GM23248 (cell line): ENCODE measurements around the gene SMAD5. TPM values are rescaled to one million over a fixed set of nuclear protein-coding genes. Genes with fewer than 3 reads are reported as not detected.

Experiments
- DNase-seq: peaks from one replicate; pipeline ENCODE4 v3.0.0-alpha.2; 2015
- H2AFZ ChIP-seq: fragments of 200-600 bp; sonication (generic); 2 replicates; pipeline ENCODE4 v1.6.1; 2016; ENCODE audit warnings: antibody characterized with exemption
- H3F3A ChIP-seq: fragments of 200-600 bp; sonication (generic); 2 replicates; pipeline ENCODE4 v1.6.1; 2016; ENCODE audit warnings: mild to moderate bottlenecking, antibody characterized with exemption, mixed run types; ENCODE audit not compliant: insufficient read depth
- H3K27ac ChIP-seq: fragments of 200-600 bp; sonication (generic); 2 replicates; pipeline ENCODE4 v1.5.1; 2016; ENCODE audit warnings: mild to moderate bottlenecking
- H3K27me3 ChIP-seq: fragments of 200-600 bp; sonication (generic); replicated peaks from 2 replicates; pipeline ENCODE4 v1.6.1; 2016; ENCODE audit warnings: mild to moderate bottlenecking; ENCODE audit not compliant: insufficient read depth
- H3K36me3 ChIP-seq: fragments of 200-600 bp; sonication (generic); 2 replicates; pipeline ENCODE4 v1.6.1; 2016; ENCODE audit warnings: low read depth, mild to moderate bottlenecking
- H3K4me1 ChIP-seq: fragments of 200-600 bp; sonication (generic); 2 replicates; pipeline ENCODE4 v1.6.1; 2016; ENCODE audit warnings: mild to moderate bottlenecking; ENCODE audit not compliant: insufficient read depth
- H3K4me2 ChIP-seq: fragments of 200-600 bp; sonication (generic); one replicate; pipeline ENCODE4 v1.6.1; 2016; ENCODE audit warnings: mild to moderate bottlenecking; ENCODE audit not compliant: unreplicated experiment
- H3K4me3 ChIP-seq: fragments of 200-600 bp; sonication (generic); 2 replicates; pipeline ENCODE4 v1.5.1; 2016; ENCODE audit warnings: mild to moderate bottlenecking
- H3K79me2 ChIP-seq: fragments of 200-600 bp; sonication (generic); 2 replicates; pipeline ENCODE4 v1.6.1; 2016; ENCODE audit warnings: mild to moderate bottlenecking; ENCODE audit not compliant: insufficient read depth
- H3K9ac ChIP-seq: fragments of 200-600 bp; sonication (generic); 2 replicates; pipeline ENCODE4 v1.6.1; 2016; ENCODE audit warnings: mild to moderate bottlenecking
- H3K9me2 ChIP-seq: fragments of 200-600 bp; sonication (generic); 2 replicates; pipeline ENCODE4 v1.6.1; 2016; ENCODE audit warnings: mixed run types, mild to moderate bottlenecking, moderate library complexity; ENCODE audit not compliant: insufficient read depth
- H3K9me3 ChIP-seq: fragments of 200-600 bp; sonication (generic); one replicate; pipeline ENCODE4 v1.6.1; 2017; ENCODE audit warnings: low read depth
- H4K20me1 ChIP-seq: fragments of 200-600 bp; sonication (generic); 2 replicates; pipeline ENCODE4 v1.6.0; 2016; ENCODE audit not compliant: insufficient read depth
- EZH2 ChIP-seq: fragments of 200-600 bp; sonication (generic); IDR thresholded peaks from 2 replicates; pipeline ENCODE4 v1.6.1; 2018; ENCODE audit warnings: antibody characterized with exemption, mild to moderate bottlenecking; ENCODE audit not compliant: insufficient read depth, poor library complexity, severe bottlenecking
- EZH2phosphoT487 ChIP-seq: fragments of 200-600 bp; sonication (generic); IDR thresholded peaks from 2 replicates; pipeline ENCODE4 v1.6.1; 2018; ENCODE audit warnings: antibody characterized with exemption, moderate library complexity, mild to moderate bottlenecking, low read depth; ENCODE audit not compliant: insufficient read depth
- WGBS, 2 experiments: methylation state at CpG; one replicate each; pipeline ENCODE4 v1.1.6; 2015 to 2017; ENCODE audit warnings: low lambda C conversion rate in 2 of 2, low coverage in 1 of 2; ENCODE audit errors: missing lambda C conversion rate in 2 of 2; 5-methylcytosine and 5-hydroxymethylcytosine counted together
- in situ Hi-C: fragments of 300-500 bp; cut with MboI; formaldehyde crosslinking; loops from 2 replicates; pipeline ENCODE4 v1.15.0; 2020
- polyA plus RNA-seq: library from polyadenylated mRNA; unstranded; fragments of >200 nt; fragmentation: Nextera tagmentation; extraction: Ambion mirVana; gene quantifications from 2 replicates; pipeline ENCODE4 v1.2.1, GENCODE V29; 2016
- total RNA-seq: library from RNA; depleted of rRNA; stranded (reverse); fragments of >200 nt; shearing (Covaris generic); gene quantifications from 2 replicates; pipeline ENCODE4 v1.2.3, GENCODE V29; 2014

The SMAD5 gene
- total and polyA plus RNA-seq, 2 experiments from 2014 or later, result 50.0 to 53.1 TPM

DNA sequence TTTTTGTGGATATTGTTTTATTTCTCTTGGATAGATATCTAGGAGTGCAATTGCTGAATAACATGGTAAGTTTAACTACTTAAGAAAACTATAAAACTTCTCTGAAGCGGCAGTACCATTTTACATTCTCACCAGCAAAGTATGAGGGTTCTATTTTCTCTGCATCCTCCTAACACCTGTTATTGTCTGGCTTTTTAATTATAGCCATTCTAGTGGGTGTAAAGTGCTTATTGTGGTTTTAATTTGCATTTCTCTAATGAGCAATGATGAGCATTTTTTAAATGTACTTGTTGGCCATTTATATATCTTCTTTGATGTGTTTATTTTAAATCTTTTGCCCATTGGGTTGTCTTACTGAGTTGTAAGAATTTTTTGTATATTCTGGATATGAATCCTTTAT lies 31.6 kb downstream of the SMAD5 start:
- in situ Hi-C loops, result no loop called here
- H3K27ac ChIP-seq, result no peak overlapping the region
- H3K4me2 ChIP-seq, result no peak overlapping the region
- no peaks in the 10 kb centered on the region for H3K9me2 ChIP-seq
- H3K79me2 ChIP-seq, result peaks cover 94% of the 10 kb centered on the region
- H3K36me3 ChIP-seq, result peaks cover 45% of the 10 kb centered on the region
- no peaks in the 10 kb centered on the region for H3K9me3 ChIP-seq
- TF ChIP-seq EZH2 (no peak), EZH2phosphoT487 (no peak)
- H3K4me3 ChIP-seq, result no peak overlapping the region
- H3K4me1 ChIP-seq, result peaks cover 8% of the 10 kb centered on the region
- H4K20me1 ChIP-seq, result peaks cover 5% of the 10 kb centered on the region; the same call in 1 of the 2 replicates
- no peak overlapping the region for H2AFZ ChIP-seq
- no peak for DNase-seq
- H3K27me3 ChIP-seq, result no peaks in the 10 kb centered on the region
- H3F3A ChIP-seq, result peaks cover 18% of the 10 kb centered on the region; the same call in 1 of the 2 replicates
- WGBS, 2 experiments, result 98 to 100% methylated on average over 1 of the region's 1 CpG
- H3K9ac ChIP-seq, result no peak overlapping the region

DNA sequence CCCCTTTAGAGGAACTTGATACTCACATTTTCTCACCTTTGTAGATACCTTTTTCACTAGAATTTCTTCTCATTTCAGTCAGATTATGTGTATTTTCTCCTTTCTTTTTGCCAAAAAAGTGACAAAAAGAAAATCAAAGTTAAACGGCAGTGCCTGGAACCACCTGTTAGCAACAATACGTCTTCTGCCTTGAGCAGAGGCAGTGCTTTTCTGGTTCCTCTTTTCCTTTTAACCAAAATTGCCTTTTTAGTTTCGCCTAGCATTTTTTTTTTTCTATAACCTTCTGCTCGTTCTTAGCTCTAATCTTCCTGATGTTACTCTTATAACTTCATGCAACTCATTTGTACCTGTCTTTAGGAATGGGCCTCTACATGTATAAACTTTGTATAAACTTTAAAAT lies 34.3 kb downstream of the SMAD5 start:
- H3K36me3 ChIP-seq, result peaks cover 38% of the 10 kb centered on the region
- H3K9ac ChIP-seq, result no peak overlapping the region
- no peaks in the 10 kb centered on the region for H3K9me2 ChIP-seq
- no peaks in the 10 kb centered on the region for H3F3A ChIP-seq
- no peak overlapping the region for H3K4me2 ChIP-seq
- no peak overlapping the region for H3K4me3 ChIP-seq
- no peaks in the 10 kb centered on the region for H3K9me3 ChIP-seq
- no peaks in the 10 kb centered on the region for H3K27me3 ChIP-seq
- TF ChIP-seq EZH2, result no peak
- no peak for TF ChIP-seq EZH2phosphoT487
- DNase-seq, result no peak
- no peak overlapping the region for H3K27ac ChIP-seq
- H3K79me2 ChIP-seq, result peaks cover 94% of the 10 kb centered on the region
- H4K20me1 ChIP-seq, result no peaks in the 10 kb centered on the region
- no peaks in the 10 kb centered on the region for H3K4me1 ChIP-seq
- whole genome bisulfite sequencing, 2 experiments, result 93 to 95% methylated on average over 4 of the region's 4 CpGs
- H2AFZ ChIP-seq, result no peak overlapping the region
- in situ Hi-C loops, result no loop called here

DNA sequence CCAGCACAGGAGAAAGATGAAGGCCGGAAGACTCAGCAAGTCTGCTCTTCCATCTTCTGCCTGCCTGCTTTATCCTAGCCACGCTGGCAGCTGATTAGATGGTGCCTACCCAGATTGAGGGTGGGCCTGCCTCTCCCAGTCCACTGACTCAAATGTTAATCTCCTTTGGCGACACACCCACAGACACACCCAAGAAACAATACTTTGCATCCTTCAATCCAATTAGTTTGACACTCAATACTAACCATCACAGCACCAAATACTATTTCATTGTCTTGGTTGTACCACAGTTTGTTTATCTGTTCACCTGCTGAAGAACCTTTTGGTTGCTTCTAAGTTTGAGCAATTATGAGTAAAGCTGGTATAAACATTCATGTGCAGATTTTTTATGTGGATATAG lies 36.6 kb downstream of the SMAD5 start:
- WGBS, 2 experiments, result 93 to 99% methylated on average over 3 of the region's 3 CpGs
- Histone ChIP-seq H3K9me2 (no peaks in the 10 kb centered on the region), H3K4me3 (no peak overlapping the region), H3K4me2 (no peak overlapping the region), H3K79me2 (peaks cover 83% of the 10 kb centered on the region), H3K27ac (no peak overlapping the region), H3K36me3 (peaks cover 32% of the 10 kb centered on the region), H4K20me1 (no peaks in the 10 kb centered on the region), H3K9ac (no peak overlapping the region), H3K9me3 (no peaks in the 10 kb centered on the region), H3K27me3 (no peaks in the 10 kb centered on the region), H3K4me1 (no peaks in the 10 kb centered on the region), H3F3A (no peaks in the 10 kb centered on the region; the same call in 1 of the 2 replicates), H2AFZ (no peak overlapping the region)
- TF ChIP-seq EZH2phosphoT487 (no peak), EZH2 (no peak)
- in situ Hi-C loops, result no loop called here
- no peak for DNase-seq

DNA sequence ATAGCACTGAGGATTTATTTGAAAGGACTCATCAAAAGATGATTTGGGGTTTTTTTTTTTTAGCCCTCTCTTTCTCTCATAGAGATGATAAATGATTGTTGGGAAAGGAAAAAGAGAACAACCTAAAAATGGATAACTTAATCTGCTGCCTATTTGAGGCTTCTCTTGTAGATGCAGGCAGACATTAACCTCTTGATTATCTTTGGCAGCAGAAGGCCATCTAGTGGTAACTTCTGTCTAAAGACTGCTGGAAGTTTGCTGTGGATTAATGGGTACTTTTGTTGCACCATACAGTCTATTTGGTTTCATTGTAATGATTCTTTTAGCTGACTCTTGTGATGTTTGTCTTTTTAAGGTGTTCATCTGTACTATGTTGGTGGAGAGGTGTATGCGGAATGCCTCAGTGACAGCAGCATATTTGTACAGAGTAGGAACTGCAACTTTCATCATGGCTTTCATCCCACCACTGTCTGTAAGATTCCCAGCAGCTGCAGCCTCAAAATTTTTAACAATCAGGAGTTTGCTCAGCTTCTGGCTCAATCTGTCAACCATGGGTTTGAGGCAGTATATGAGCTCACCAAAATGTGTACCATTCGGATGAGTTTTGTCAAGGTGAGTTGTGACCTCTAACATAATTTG lies 41.5 kb downstream of the SMAD5 start:
- WGBS, 2 experiments, result 98 to 100% methylated on average over 2 of the region's 2 CpGs
- in situ Hi-C loops, result no loop called here

More for the DNA sequence above, 41.5 kb downstream of the SMAD5 start:
- no peak overlapping the region for H3K4me2 ChIP-seq
- no peak overlapping the region for H3K27ac ChIP-seq
- TF ChIP-seq EZH2, result no peak
- no peak for TF ChIP-seq EZH2phosphoT487
- no peak overlapping the region for H2AFZ ChIP-seq
- peaks cover 60% of the 10 kb centered on the region for H3K79me2 ChIP-seq
- H3K9me2 ChIP-seq, result no peaks in the 10 kb centered on the region
- no peak overlapping the region for H3K9ac ChIP-seq
- peak; percentile 78 for DNase-seq
- H3K36me3 ChIP-seq, result peaks cover 47% of the 10 kb centered on the region
- no peaks in the 10 kb centered on the region for H3K9me3 ChIP-seq
- no peaks in the 10 kb centered on the region for H3K27me3 ChIP-seq
- no peaks in the 10 kb centered on the region for H3K4me1 ChIP-seq
- H3K4me3 ChIP-seq, result no peak overlapping the region
- H3F3A ChIP-seq, result no peaks in the 10 kb centered on the region; the same call in 1 of the 2 replicates
- H4K20me1 ChIP-seq, result no peaks in the 10 kb centered on the region
